Hematopoietic multipotent progenitor cell (in vitro differentiated cells): ENCODE data around the gene MYOD1. TPM values are rescaled to one million over a fixed set of nuclear protein-coding genes. Genes with fewer than 3 reads are reported as not detected.

Experiments
- DNase-seq, 3 donors: peaks; one replicate each; pipeline ENCODE4 v3.0.0-alpha.2; 2011 to 2015; ENCODE audit warnings: low read depth in 2 of 3, low spot score in 2 of 3
- total RNA-seq: library from RNA; depleted of rRNA; stranded (reverse); fragments of >200 nt; gene quantifications from one replicate; pipeline ENCODE4 v1.2.3, GENCODE V29; 2012

The MYOD1 gene
- total RNA-seq, 1 donor = not detected

GRCh38 chr11:17748044-17748443 lies 28.7 kb downstream of the MYOD1 start:
- no peak for DNase-seq

- DNase-seq = no peak
Observed at GRCh38 chr11:17748761-17749721, 29.7 kb downstream of the MYOD1 start.

- DNase-seq = no peak
Observed at GRCh38 chr11:17750013-17750800, 30.8 kb downstream of the MYOD1 start.

- DNase-seq = no peak
Observed at GRCh38 chr11:17750801-17751165, 31.4 kb downstream of the MYOD1 start.

- no peak for DNase-seq
Observed at GRCh38 chr11:17751558-17751957, 32.2 kb downstream of the MYOD1 start.

GRCh38 chr11:17752144-17752543 lies 32.8 kb downstream of the MYOD1 start:
- no peak for DNase-seq

GRCh38 chr11:17753153-17753552 lies 33.8 kb downstream of the MYOD1 start:
- no peak for DNase-seq

GRCh38 chr11:17753641-17754040 lies 34.3 kb downstream of the MYOD1 start:
- no peak for DNase-seq

GRCh38 chr11:17755891-17756290 lies 36.5 kb downstream of the MYOD1 start:
- no peak for DNase-seq

- peak in 2 of 3 donors; percentile 37 to 62 for DNase-seq
Observed at GRCh38 chr11:17760102-17761029, 41.0 kb downstream of the MYOD1 start.

GRCh38 chr11:17762309-17762974 lies 43.1 kb downstream of the MYOD1 start:
- DNase-seq = no peak

- no peak for DNase-seq
Observed at GRCh38 chr11:17763244-17763643, 43.9 kb downstream of the MYOD1 start.

- DNase-seq = no peak
Observed at GRCh38 chr11:17763703-17764102, 44.3 kb downstream of the MYOD1 start.

GRCh38 chr11:17764446-17765218 lies 45.3 kb downstream of the MYOD1 start:
- DNase-seq = no peak

GRCh38 chr11:17765356-17766072 lies 46.1 kb downstream of the MYOD1 start:
- no peak for DNase-seq

GRCh38 chr11:17766073-17766359 lies 46.6 kb downstream of the MYOD1 start:
- no peak for DNase-seq

- no peak for DNase-seq
Observed at GRCh38 chr11:17766590-17766989, 47.2 kb downstream of the MYOD1 start.

- no peak for DNase-seq
Observed at GRCh38 chr11:17767301-17767885, 48.0 kb downstream of the MYOD1 start.

- DNase-seq = no peak
Observed at GRCh38 chr11:17767914-17768313, 48.5 kb downstream of the MYOD1 start.
